ENCODE results near the gene LYZL1.

- no peak for TF ChIP-seq CTCF (IDR thresholded peaks at IDR 0.05)
- TF ChIP-seq POLR2A (IDR thresholded peaks at IDR 0.05): no peak
Measured at GRCh38 chr10:29255104-29255503, 33.8 kb upstream of the LYZL1 start.
